Measurements from ENCODE around the gene PIK3R6. TPM values are rescaled to one million over a fixed set of nuclear protein-coding genes. Genes with fewer than 3 reads are reported as not detected.

PIK3R6 gene
- total RNA-seq, 4 donors from 2014 or later: 0.59 to 4.8 (median 1.7) TPM

DNA sequence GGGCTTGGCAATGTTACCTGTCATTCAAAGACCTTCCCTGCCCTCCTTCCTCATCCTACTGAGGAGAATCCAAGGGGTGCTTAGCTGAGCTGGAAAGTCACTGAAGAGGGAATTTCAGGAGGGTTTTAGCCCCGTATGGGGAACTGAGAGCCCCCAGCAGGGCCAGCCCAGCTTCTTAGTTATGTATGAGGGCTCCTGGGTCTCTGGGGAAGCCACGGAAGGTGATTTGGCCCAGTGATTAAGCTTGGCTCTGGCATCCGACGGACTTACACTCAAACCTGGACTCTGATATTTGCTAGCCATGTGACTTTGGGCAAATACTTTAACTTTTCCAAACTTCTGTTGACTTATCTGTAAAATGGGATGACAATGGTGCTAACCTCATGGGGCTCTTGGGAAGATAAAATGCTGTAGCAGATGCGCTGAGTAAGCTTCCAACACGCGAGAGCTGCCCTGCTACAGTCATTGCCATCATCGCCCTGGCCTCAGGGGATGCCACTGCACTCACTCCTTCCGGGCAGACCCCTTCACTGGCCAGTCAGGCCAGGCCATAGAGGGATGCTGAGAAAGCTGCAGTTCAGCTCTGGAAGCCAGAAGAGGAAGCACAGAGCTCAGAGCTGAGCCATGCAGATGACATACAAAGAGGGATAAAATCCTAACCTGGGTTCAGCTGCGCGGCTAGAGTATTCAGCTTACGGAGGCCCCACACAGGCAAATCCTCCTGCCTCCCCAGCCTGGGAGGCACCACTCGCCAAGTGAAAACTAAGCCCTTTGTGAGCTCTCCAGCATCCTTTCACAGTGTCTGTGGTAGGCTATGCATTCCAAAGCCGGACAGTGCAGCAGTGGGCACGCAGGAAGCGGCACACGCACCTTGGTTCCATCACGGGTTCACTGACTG lies 44.9 kb upstream of the PIK3R6 start:
- no peaks in the 10 kb centered on the region for H3K4me1 ChIP-seq
- TF ChIP-seq EP300 (IDR thresholded peaks at IDR 0.05): no peak
- TF ChIP-seq POLR2A (IDR thresholded peaks at IDR 0.05): no peak
- no peak for TF ChIP-seq CTCF (IDR thresholded peaks at IDR 0.05)
- H3K4me3 ChIP-seq: no peak overlapping the region
- no peaks in the 10 kb centered on the region for H3K36me3 ChIP-seq
- H3K27me3 ChIP-seq: no peaks in the 10 kb centered on the region
- H3K9me3 ChIP-seq: peaks cover 0 to 11% (median 0%) of the 10 kb centered on the region in 4 donors
- WGBS, 2 donors: 70 to 79% methylated on average over 18 of the region's 18 CpGs
- no peak for DNase-seq (ENCODE audit: low spot score in 2 of 2)
- no peak overlapping the region for H3K27ac ChIP-seq

DNA sequence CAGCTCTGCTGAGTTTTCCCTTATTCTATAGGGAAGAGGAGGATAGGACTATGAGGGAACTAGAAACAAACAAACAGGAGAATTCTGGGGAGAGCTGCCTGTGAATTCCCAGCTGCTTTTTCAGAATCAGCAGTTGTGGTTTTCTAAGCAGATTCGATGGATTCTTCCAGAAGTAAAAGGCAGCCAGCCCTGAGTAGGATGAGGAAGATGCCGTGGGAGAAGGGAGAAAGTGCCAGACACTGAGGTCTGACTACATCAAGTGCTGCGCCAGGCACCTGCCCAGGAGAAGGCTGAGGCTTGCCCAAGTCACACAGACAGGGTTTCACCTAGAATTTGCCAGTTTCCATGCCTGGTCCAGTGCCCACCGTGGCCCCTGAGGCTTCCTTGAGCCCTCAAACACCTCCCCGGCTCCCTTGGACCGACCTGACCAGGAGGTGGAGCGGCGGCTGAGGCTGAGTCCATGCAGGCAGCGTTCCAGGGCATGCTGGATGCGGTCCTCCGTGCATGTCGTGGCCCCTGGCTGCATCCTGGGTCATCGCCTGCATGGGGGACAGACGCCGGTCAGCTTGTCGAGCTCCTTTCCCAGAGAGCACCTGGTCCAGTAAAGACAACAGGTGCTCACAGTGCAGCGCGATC lies 43.6 kb upstream of the PIK3R6 start:
- WGBS, 2 donors: 75 to 87% methylated on average over 9 to 12 of the region's 18 CpGs
- no peak for DNase-seq (ENCODE audit: low spot score in 2 of 2)
- H3K27ac ChIP-seq: no peak overlapping the region

DNA sequence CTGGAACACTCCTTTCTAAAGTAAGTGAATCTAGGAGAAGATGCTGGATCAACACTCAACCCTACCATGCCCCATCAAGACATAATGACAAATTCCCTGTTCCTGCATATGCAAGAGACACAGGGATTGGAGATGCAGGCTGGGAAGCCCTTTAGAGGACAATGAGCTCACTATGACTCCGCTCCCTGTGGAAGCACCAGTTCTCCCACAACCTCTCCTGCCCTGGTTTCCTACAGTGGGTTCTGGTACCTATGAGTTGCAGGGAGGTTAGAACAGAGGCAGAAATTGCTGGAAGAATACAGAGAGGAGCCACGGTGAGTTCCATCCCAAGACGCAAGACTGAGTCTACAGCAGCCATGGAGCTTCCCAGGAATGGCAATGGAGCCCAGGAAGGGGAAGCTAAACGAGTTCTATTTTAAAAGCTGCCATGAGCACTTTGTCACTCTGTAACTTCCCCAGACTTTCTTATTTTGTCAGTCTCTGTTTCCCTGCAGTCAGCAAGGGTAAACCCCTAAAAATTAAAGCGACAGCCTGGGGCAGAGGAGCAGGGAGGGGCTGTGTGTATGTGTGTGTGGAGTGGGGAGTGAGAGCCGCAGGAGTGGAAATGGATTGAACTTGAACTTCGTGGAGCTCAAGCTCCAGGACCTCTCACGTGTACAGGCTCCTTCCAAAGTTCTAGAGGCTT lies 42.3 kb upstream of the PIK3R6 start:
- TF ChIP-seq CTCF (IDR thresholded peaks at IDR 0.05) (no peak), EP300 (IDR thresholded peaks at IDR 0.05) (no peak), POLR2A (IDR thresholded peaks at IDR 0.05) (no peak)
- Histone ChIP-seq H3K4me3 (no peak overlapping the region), H3K27me3 (no peaks in the 10 kb centered on the region), H3K36me3 (no peaks in the 10 kb centered on the region), H3K27ac (no peak overlapping the region), H3K4me1 (no peaks in the 10 kb centered on the region), H3K9me3 (no peaks in the 10 kb centered on the region)
- DNase-seq (ENCODE audit: low spot score in 2 of 2): no peak
- 67 to 71% methylated on average over 8 of the region's 8 CpGs for WGBS, 2 donors

More for the DNA sequence above, 43.6 kb upstream of the PIK3R6 start:
- Histone ChIP-seq H3K4me3 (no peak overlapping the region), H3K36me3 (no peaks in the 10 kb centered on the region), H3K27me3 (no peaks in the 10 kb centered on the region), H3K9me3 (no peaks in the 10 kb centered on the region), H3K4me1 (no peaks in the 10 kb centered on the region)
- TF ChIP-seq POLR2A (IDR thresholded peaks at IDR 0.05) (no peak), EP300 (IDR thresholded peaks at IDR 0.05) (no peak), CTCF (IDR thresholded peaks at IDR 0.05) (no peak)

- Histone ChIP-seq H3K27ac (no peak overlapping the region), H3K9me3 (no peaks in the 10 kb centered on the region), H3K27me3 (no peaks in the 10 kb centered on the region), H3K4me3 (no peak overlapping the region), H3K4me1 (no peaks in the 10 kb centered on the region), H3K36me3 (no peaks in the 10 kb centered on the region)
- 71 to 73% methylated on average over 6 to 7 of the region's 7 CpGs for WGBS, 2 donors
- TF ChIP-seq CTCF (IDR thresholded peaks at IDR 0.05): no peak
- no peak for TF ChIP-seq POLR2A (IDR thresholded peaks at IDR 0.05)
- no peak for TF ChIP-seq EP300 (IDR thresholded peaks at IDR 0.05)
- no peak for DNase-seq (ENCODE audit: low spot score in 2 of 2)
These were observed 37.9 kb upstream of the PIK3R6 start for GRCh38 chr17:8905331-8905730.
